Measurements from ENCODE around the gene PLEKHA7.

PLEKHA7 gene

GRCh38 chr11:16807306-16807705 is 206.9 kb downstream of the PLEKHA7 start:
- peaks cover 26% of the 10 kb centered on the region for H3K27me3 Mint-ChIP-seq (ENCODE audit: low read depth, poor library complexity)
- no peak for DNase-seq
- H3K27ac Mint-ChIP-seq = no peak overlapping the region
- no peaks in the 10 kb centered on the region for H3K9me3 Mint-ChIP-seq
- peaks cover 30% of the 10 kb centered on the region for H3K4me1 Mint-ChIP-seq
- no peak for TF ChIP-seq CTCF (IDR thresholded peaks at IDR 0.05)
- H3K36me3 Mint-ChIP-seq (ENCODE audit: low read depth) = no peaks in the 10 kb centered on the region
- H3K4me3 Mint-ChIP-seq = no peak overlapping the region

- no peaks in the 10 kb centered on the region for H3K9me3 Mint-ChIP-seq
- no peak for DNase-seq
- H3K4me1 Mint-ChIP-seq = peaks cover 29% of the 10 kb centered on the region
- H3K4me3 Mint-ChIP-seq = no peak overlapping the region
- H3K27me3 Mint-ChIP-seq (ENCODE audit: low read depth, poor library complexity) = peaks cover 22% of the 10 kb centered on the region
- H3K36me3 Mint-ChIP-seq (ENCODE audit: low read depth) = no peaks in the 10 kb centered on the region
- no peak for TF ChIP-seq CTCF (IDR thresholded peaks at IDR 0.05)
- H3K27ac Mint-ChIP-seq = no peak overlapping the region
Observed at GRCh38 chr11:16806791-16807190, 207.4 kb downstream of the PLEKHA7 start.

GRCh38 chr11:16805938-16806337 is 208.3 kb downstream of the PLEKHA7 start:
- H3K4me3 Mint-ChIP-seq = no peak overlapping the region
- H3K27ac Mint-ChIP-seq = peak overlapping the region; percentile 36
- no peak for DNase-seq
- H3K9me3 Mint-ChIP-seq = no peaks in the 10 kb centered on the region
- TF ChIP-seq CTCF (IDR thresholded peaks at IDR 0.05) = no peak
- peaks cover 29% of the 10 kb centered on the region for H3K4me1 Mint-ChIP-seq
- peaks cover 20% of the 10 kb centered on the region for H3K27me3 Mint-ChIP-seq (ENCODE audit: low read depth, poor library complexity)
- no peaks in the 10 kb centered on the region for H3K36me3 Mint-ChIP-seq (ENCODE audit: low read depth)

GRCh38 chr11:16804104-16804947 is 209.9 kb downstream of the PLEKHA7 start:
- H3K36me3 Mint-ChIP-seq (ENCODE audit: low read depth) = no peaks in the 10 kb centered on the region
- H3K27ac Mint-ChIP-seq = no peak overlapping the region
- no peaks in the 10 kb centered on the region for H3K9me3 Mint-ChIP-seq
- TF ChIP-seq CTCF (IDR thresholded peaks at IDR 0.05) = no peak
- no peak overlapping the region for H3K4me3 Mint-ChIP-seq
- peaks cover 24% of the 10 kb centered on the region for H3K4me1 Mint-ChIP-seq
- DNase-seq = no peak
- peaks cover 11% of the 10 kb centered on the region for H3K27me3 Mint-ChIP-seq (ENCODE audit: low read depth, poor library complexity)

GRCh38 chr11:16801288-16801980 is 212.8 kb downstream of the PLEKHA7 start:
- Mint-ChIP-seq H3K27ac (no peak overlapping the region), H3K4me1 (peaks cover 13% of the 10 kb centered on the region), H3K27me3 (ENCODE audit: low read depth, poor library complexity) (peaks cover 8% of the 10 kb centered on the region), H3K4me3 (no peak overlapping the region), H3K9me3 (no peaks in the 10 kb centered on the region), H3K36me3 (ENCODE audit: low read depth) (no peaks in the 10 kb centered on the region)
- TF ChIP-seq CTCF (IDR thresholded peaks at IDR 0.05) = no peak
- DNase-seq = no peak
